Upper lobe of left lung (tissue), 6 donors: ENCODE results near the gene STKLD1. TPM values are rescaled to one million over a fixed set of nuclear protein-coding genes. Genes with fewer than 3 reads are reported as not detected.

ENCODE experiments used
- ATAC-seq, 2 donors: fragments of 200-7000 bp; cut with Tn5 transposase; one replicate each; pipeline ENCODE4 v1.9.1; 2022; ENCODE audit warnings: mild to moderate bottlenecking in 2 of 2, moderate library complexity in 2 of 2; ENCODE audit not compliant: low FRiP score in 2 of 2
- DNase-seq, 2 donors: peaks; one replicate each; pipeline ENCODE4 v3.0.0-alpha.2; 2019 to 2020
- H3K27ac ChIP-seq, 4 donors: fragments of 200-600 bp; sonication (generic); one replicate each; pipeline ENCODE4 v1.5.1; 2016 to 2019
- H3K27me3 ChIP-seq, 4 donors: fragments of 200-600 bp; sonication (generic); one replicate each; pipeline ENCODE4 v1.5.1; 2017 to 2019
- H3K36me3 ChIP-seq, 4 donors: fragments of 200-600 bp; sonication (generic); one replicate each; pipeline ENCODE4 v1.5.1; 2016 to 2019
- H3K4me1 ChIP-seq, 4 donors: fragments of 200-600 bp; sonication (generic); one replicate each; pipeline ENCODE4 v1.5.1; 2018 to 2019
- H3K4me3 ChIP-seq, 4 donors: fragments of 200-600 bp; sonication (generic); one replicate each; pipeline ENCODE4 v1.5.1; 2017 to 2019; ENCODE audit warnings: mild to moderate bottlenecking in 2 of 4, moderate library complexity in 1 of 4
- H3K9me3 ChIP-seq, 4 donors: fragments of 200-600 bp; sonication (generic); one replicate each; pipeline ENCODE4 v1.5.1; 2018 to 2019
- EP300 ChIP-seq, 4 donors: sonication (generic); formaldehyde crosslinking; IDR thresholded peaks; one replicate each; pipeline ENCODE4 v1.5.1; 2017; ENCODE audit warnings: antibody characterized with exemption in 4 of 4, control low read depth in 2 of 4
- POLR2A ChIP-seq, 4 donors: fragments of 450-650 bp; IDR thresholded peaks; one replicate each; pipeline ENCODE4 v1.5.1; 2016 to 2017; ENCODE audit warnings: antibody characterized with exemption in 4 of 4, mild to moderate bottlenecking in 2 of 4
- POLR2AphosphoS5 ChIP-seq, 2 donors: sonication (generic); formaldehyde crosslinking; IDR thresholded peaks; one replicate each; pipeline ENCODE4 v1.5.1; 2017; ENCODE audit warnings: antibody characterized with exemption in 2 of 2
- WGBS, 2 donors: methylation state at CpG; one replicate each; pipeline ENCODE4 v1.1.5; 2017 to 2018; 5-methylcytosine and 5-hydroxymethylcytosine counted together
- total RNA-seq, 6 donors: library from RNA; depleted of rRNA in 4 of 6; stranded (reverse); fragments of >200 nt in 4 of 6; gene quantifications; one replicate each; pipeline versions ENCODE4 v1.1.0 to v1.2.1, GENCODE V29; 2016 to 2021
- TF ChIP-seq, protein P1 (sequence below), 6 experiments: fragments of 450-650 bp in 4 of 6; fragments of 200-600 bp in 2 of 6; sonication (generic) in 2 of 6; IDR thresholded peaks; one replicate each; pipeline ENCODE4 v1.5.1; 2016 to 2019; ENCODE audit warnings: antibody characterized with exemption in 6 of 6
- donor health status: DM: no; HTN: no; CAD: no; lungs with moderate emphysema.
- donor health status: DM: no; HTN: yes; CAD: no; lungs with severe emphysema.

Gene STKLD1
- total RNA-seq, 6 donors from 2014 or later = 0.59 to 3.1 (median 1.6) TPM; not detected in 2

DNA sequence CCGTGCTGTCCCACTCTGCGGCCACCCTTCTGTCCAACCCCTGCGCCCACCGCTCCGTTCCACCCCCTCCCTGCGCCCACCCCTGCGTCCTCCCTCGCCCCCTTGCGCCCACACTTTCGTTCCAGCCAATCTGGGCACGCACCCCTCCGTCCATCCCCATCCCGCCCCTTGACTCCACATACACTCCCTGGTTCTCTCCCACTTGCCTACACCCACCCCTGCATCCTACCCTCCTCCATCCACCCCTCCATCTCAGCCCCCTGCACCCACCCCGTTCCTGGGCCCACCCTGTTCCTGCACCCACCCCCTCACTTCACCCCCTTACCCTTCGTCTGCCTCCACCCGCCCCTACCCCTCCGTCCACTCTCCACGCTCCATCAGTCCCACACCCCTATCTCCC lies 53.0 kb downstream of the STKLD1 start:
- no peak for ATAC-seq
- peak overlapping the region in 3 of 4 donors; percentile 36 to 47 (median 42) for H3K4me3 ChIP-seq

DNA sequence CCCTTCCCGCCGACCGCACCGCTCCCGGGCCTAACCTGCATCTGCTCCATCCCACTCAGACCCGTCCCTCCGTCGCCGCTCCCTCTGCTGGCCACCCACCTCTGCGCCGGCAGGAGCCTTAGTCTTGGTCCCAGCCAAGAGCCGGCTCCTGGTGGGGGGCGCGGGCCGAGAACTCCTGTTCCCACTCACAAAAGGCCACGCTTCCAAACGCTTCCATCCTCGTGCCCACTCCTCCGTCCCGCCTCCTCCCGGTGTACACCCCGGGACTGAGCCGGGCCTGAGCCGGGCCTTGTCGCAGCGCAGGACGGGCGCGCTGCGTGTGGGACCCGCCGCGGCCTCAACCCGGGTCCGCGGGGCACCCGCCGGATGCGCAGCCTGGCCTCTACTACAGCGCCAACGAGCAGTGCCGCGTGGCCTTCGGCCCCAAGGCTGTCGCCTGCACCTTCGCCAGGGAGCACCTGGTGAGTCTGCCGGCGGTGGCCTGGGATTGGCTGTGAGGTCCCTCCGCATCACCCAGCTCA lies 53.5 kb downstream of the STKLD1 start:
- TF ChIP-seq, protein P1, sequence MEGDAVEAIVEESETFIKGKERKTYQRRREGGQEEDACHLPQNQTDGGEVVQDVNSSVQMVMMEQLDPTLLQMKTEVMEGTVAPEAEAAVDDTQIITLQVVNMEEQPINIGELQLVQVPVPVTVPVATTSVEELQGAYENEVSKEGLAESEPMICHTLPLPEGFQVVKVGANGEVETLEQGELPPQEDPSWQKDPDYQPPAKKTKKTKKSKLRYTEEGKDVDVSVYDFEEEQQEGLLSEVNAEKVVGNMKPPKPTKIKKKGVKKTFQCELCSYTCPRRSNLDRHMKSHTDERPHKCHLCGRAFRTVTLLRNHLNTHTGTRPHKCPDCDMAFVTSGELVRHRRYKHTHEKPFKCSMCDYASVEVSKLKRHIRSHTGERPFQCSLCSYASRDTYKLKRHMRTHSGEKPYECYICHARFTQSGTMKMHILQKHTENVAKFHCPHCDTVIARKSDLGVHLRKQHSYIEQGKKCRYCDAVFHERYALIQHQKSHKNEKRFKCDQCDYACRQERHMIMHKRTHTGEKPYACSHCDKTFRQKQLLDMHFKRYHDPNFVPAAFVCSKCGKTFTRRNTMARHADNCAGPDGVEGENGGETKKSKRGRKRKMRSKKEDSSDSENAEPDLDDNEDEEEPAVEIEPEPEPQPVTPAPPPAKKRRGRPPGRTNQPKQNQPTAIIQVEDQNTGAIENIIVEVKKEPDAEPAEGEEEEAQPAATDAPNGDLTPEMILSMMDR (IDR thresholded peaks at IDR 0.05) = peak in 4 of 6 experiments; percentile 13 to 30 (median 24)
- no peak for TF ChIP-seq EP300 (IDR thresholded peaks at IDR 0.05)
- peaks cover 0 to 9% (median 3%) of the 10 kb centered on the region in 4 donors for H3K27me3 ChIP-seq
- WGBS, 2 donors = 25 to 52% methylated on average over 6 to 49 of the region's 49 CpGs

More for the DNA sequence above, 53.0 kb downstream of the STKLD1 start:
- Histone ChIP-seq H3K27ac (no peak overlapping the region), H3K4me1 (peaks cover 7 to 22% (median 10%) of the 10 kb centered on the region in 4 donors), H3K9me3 (no peaks in the 10 kb centered on the region), H3K27me3 (peaks cover 0 to 9% (median 3%) of the 10 kb centered on the region in 4 donors), H3K36me3 (no peaks in the 10 kb centered on the region)
- TF ChIP-seq POLR2AphosphoS5 (IDR thresholded peaks at IDR 0.05) = no peak
- TF ChIP-seq, protein P1 (IDR thresholded peaks at IDR 0.05) = no peak
- TF ChIP-seq EP300 (IDR thresholded peaks at IDR 0.05) = no peak
- no peak for TF ChIP-seq POLR2A (IDR thresholded peaks at IDR 0.05)
- 8 to 14% methylated on average over 8 to 12 of the region's 18 CpGs for WGBS, 2 donors
- DNase-seq = no peak

DNA sequence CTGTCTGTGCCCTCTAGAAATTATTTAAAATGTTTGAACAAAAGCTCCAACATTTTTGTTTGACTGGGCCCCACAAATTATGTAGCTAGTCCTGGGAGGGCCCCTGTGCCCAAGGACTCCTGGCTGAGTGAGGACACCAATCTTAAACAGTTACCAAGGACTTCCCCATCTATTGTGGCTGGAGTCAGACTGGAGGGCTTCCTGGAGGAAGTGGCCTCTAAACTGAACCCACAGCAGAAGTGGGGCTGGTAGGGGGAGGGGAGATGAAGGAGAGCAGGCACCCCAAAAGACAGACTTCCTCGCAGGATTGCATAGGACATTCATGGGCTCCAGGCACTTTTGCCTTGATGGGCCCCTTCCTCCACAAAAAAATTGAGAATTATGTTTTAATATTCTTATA lies 54.1 kb downstream of the STKLD1 start:
- no peak for ATAC-seq
- 92 to 95% methylated on average over 1 of the region's 1 CpG for WGBS, 2 donors
- H3K36me3 ChIP-seq = no peaks in the 10 kb centered on the region
- no peak overlapping the region for H3K4me3 ChIP-seq
- peaks cover 0 to 9% (median 3%) of the 10 kb centered on the region in 4 donors for H3K27me3 ChIP-seq
- H3K9me3 ChIP-seq = no peaks in the 10 kb centered on the region
- TF ChIP-seq POLR2AphosphoS5 (IDR thresholded peaks at IDR 0.05) (no peak), POLR2A (IDR thresholded peaks at IDR 0.05) (no peak), EP300 (IDR thresholded peaks at IDR 0.05) (no peak)
- TF ChIP-seq, protein P1 (IDR thresholded peaks at IDR 0.05) = no peak
- H3K27ac ChIP-seq = no peak overlapping the region
- DNase-seq = no peak
- H3K4me1 ChIP-seq = peaks cover 7 to 22% (median 10%) of the 10 kb centered on the region in 4 donors

More for the DNA sequence above, 53.5 kb downstream of the STKLD1 start:
- ATAC-seq = peak in 1 of 2 donors; percentile 34
- DNase-seq = peak in 1 of 2 donors; percentile 85
- no peak overlapping the region for H3K4me3 ChIP-seq
- H3K27ac ChIP-seq = no peak overlapping the region
- H3K9me3 ChIP-seq = no peaks in the 10 kb centered on the region
- no peaks in the 10 kb centered on the region for H3K36me3 ChIP-seq
- peaks cover 7 to 22% (median 10%) of the 10 kb centered on the region in 4 donors for H3K4me1 ChIP-seq

DNA sequence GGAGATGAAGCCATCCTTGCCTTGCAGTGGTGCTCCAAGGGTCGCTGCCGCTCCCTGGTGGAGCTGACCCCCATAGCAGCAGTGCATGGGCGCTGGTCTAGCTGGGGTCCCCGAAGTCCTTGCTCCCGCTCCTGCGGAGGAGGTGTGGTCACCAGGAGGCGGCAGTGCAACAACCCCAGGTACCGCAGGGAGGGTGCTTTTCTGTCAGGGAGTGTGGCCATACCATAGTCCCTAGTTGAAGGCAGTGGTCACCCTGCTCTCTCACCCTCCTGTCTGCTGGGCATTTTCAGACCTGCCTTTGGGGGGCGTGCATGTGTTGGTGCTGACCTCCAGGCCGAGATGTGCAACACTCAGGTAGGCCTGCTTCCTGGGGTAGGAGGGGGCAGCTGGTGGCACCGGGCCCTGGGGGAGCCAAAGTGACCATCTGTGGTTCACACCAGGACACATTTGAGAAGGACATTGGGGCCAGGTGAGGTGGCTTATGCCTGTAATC lies 57.2 kb downstream of the STKLD1 start:
- peaks cover 6 to 16% (median 7%) of the 10 kb centered on the region in 4 donors for H3K4me1 ChIP-seq
- H3K27ac ChIP-seq = no peak overlapping the region
- DNase-seq = no peak
- no peak overlapping the region for H3K4me3 ChIP-seq
- no peaks in the 10 kb centered on the region for H3K36me3 ChIP-seq
- no peak for ATAC-seq
- H3K9me3 ChIP-seq = no peaks in the 10 kb centered on the region
- H3K27me3 ChIP-seq = peaks cover 0 to 5% (median 2%) of the 10 kb centered on the region in 4 donors
- TF ChIP-seq, protein P1 (IDR thresholded peaks at IDR 0.05) = no peak
- TF ChIP-seq POLR2AphosphoS5 (IDR thresholded peaks at IDR 0.05) (no peak), EP300 (IDR thresholded peaks at IDR 0.05) (no peak), POLR2A (IDR thresholded peaks at IDR 0.05) (no peak)
- 87 to 90% methylated on average over 4 to 11 of the region's 11 CpGs for WGBS, 2 donors

DNA sequence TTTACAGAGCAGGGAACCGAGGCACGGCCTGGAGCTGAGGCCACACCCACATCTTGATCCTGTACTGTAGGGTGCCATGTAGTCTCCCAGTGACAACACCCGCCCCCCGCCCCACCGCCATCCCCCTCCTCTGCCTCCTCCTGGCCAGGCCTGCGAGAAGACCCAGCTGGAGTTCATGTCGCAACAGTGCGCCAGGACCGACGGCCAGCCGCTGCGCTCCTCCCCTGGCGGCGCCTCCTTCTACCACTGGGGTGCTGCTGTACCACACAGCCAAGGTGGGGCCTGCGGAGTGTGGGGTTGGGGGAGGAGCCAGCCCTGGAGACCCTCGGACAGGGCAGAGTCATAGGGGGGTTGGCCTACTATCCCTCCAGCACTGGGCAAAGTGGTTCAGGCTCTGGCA lies 60.5 kb downstream of the STKLD1 start:
- ATAC-seq (no peak), DNase-seq (no peak)
- no peaks in the 10 kb centered on the region for H3K36me3 ChIP-seq
- WGBS, 2 donors = 76 to 86% methylated on average over 7 to 16 of the region's 16 CpGs
- no peaks in the 10 kb centered on the region for H3K27me3 ChIP-seq
- no peak overlapping the region for H3K4me3 ChIP-seq
- no peaks in the 10 kb centered on the region for H3K9me3 ChIP-seq
- H3K27ac ChIP-seq = no peak overlapping the region
- H3K4me1 ChIP-seq = no peaks in the 10 kb centered on the region
- TF ChIP-seq, protein P1 (IDR thresholded peaks at IDR 0.05) = no peak
- TF ChIP-seq POLR2A (IDR thresholded peaks at IDR 0.05) = no peak
- TF ChIP-seq EP300 (IDR thresholded peaks at IDR 0.05) = no peak
- TF ChIP-seq POLR2AphosphoS5 (IDR thresholded peaks at IDR 0.05) = no peak
